Measurements from ENCODE around the gene AFAP1. TPM values are rescaled to one million over a fixed set of nuclear protein-coding genes. Genes with fewer than 3 reads are reported as not detected.
A peak's percentile ranks its signal among the peaks of the same experiment; 100 is the strongest.

AFAP1 gene
- total and polyA plus RNA-seq, 2 of the 4 experiments (the other 2 are of a cell fraction), result 48.2 to 80.9 TPM

- Histone ChIP-seq H3K4me1 (ENCODE audit: control insufficient read depth, insufficient read depth, low read length) (peaks cover 16% of the 10 kb centered on the region), H2AFZ (replicated peaks; ENCODE audit: low read length, poor library complexity) (peak overlapping the region; percentile 90), H3K23ac (ENCODE audit: low read depth, low read length) (peak overlapping the region; percentile 89), H3K27me3 (ENCODE audit: control insufficient read depth, insufficient read depth, low read length) (no peaks in the 10 kb centered on the region), H3K18ac (ENCODE audit: low read depth, low read length) (peak overlapping the region; percentile 83), H4K20me1 (ENCODE audit: insufficient read depth, low read length) (peaks cover 49% of the 10 kb centered on the region), H2BK15ac (ENCODE audit: low read depth, low read length) (peak overlapping the region; percentile 37; the same call in 2 of the 3 replicates), H2BK20ac (ENCODE audit: low read depth, low read length) (peak overlapping the region; percentile 16; the same call in 1 of the 2 replicates), H2AK9ac (replicated peaks; ENCODE audit: low read depth, low read length, poor library complexity) (peak overlapping the region; percentile 98), H3K56ac (ENCODE audit: extremely low read depth, insufficient read depth, low read length) (peak overlapping the region; percentile 87), H3K79me1 (ENCODE audit: low read depth in 1 of 2, low read length in 2 of 2) (peaks cover 0 to 34% of the 10 kb centered on the region in 2 experiments; a peak in 2 of 4 replicates), H4K8ac (ENCODE audit: low read depth in 2 of 2, low read length in 2 of 2) (peak overlapping the region; percentile 66 to 68), H3K4ac (ENCODE audit: low read depth, low read length) (peak overlapping the region; percentile 83), H3K9me1 (ENCODE audit: insufficient read depth, low read length) (peaks cover 12% of the 10 kb centered on the region), H3K36me3 (ENCODE audit: control insufficient read depth, insufficient read depth, low read length) (peaks cover 7% of the 10 kb centered on the region), H3K9me3 (ENCODE audit: control insufficient read depth, insufficient read depth, low read length) (no peaks in the 10 kb centered on the region; the same call in 1 of the 2 replicates), H2BK5ac (ENCODE audit: low read depth, low read length, poor library complexity, severe bottlenecking) (peak overlapping the region; percentile 61), H2BK120ac (ENCODE audit: low read depth, low read length) (peak overlapping the region; percentile 48), H3K9ac (ENCODE audit: low read depth, low read length) (peak overlapping the region; percentile 98), H3K4me2 (ENCODE audit: low read depth, low read length) (peak overlapping the region; percentile 98), H4K5ac (ENCODE audit: low read depth, low read length) (peak overlapping the region; percentile 50; the same call in 1 of the 2 replicates), H3K14ac (replicated peaks; ENCODE audit: low read depth, low read length) (peak overlapping the region; percentile 79), H3K4me3 (ENCODE audit: insufficient read depth, low read depth, low read length) (peak overlapping the region; percentile 69), H2AK5ac (ENCODE audit: low read depth, low read length) (peak overlapping the region; percentile 87), H4K91ac (ENCODE audit: insufficient read depth, low read depth, low read length) (peak overlapping the region; percentile 70), H3K27ac (ENCODE audit: insufficient read depth, low read length) (peak overlapping the region; percentile 95)
- DNase-seq (no peak), ATAC-seq (ENCODE audit: low read depth) (no peak)
- TF ChIP-seq CEBPB (IDR thresholded peaks at IDR 0.05; ENCODE audit: low read depth, low read length) (no peak), RCOR1 (IDR thresholded peaks at IDR 0.05; ENCODE audit: insufficient replicate concordance, low read length) (no peak), RFX5 (IDR thresholded peaks at IDR 0.05; ENCODE audit: low read depth, low read length) (no peak), FOS (IDR thresholded peaks at IDR 0.05; ENCODE audit: low read depth, low read length) (no peak), RAD21 (IDR thresholded peaks at IDR 0.05; ENCODE audit: low read length) (no peak), ELK1 (IDR thresholded peaks at IDR 0.05; ENCODE audit: borderline replicate concordance, low read depth, low read length) (no peak), MAFK (IDR thresholded peaks at IDR 0.05; ENCODE audit: low read depth, low read length) (no peak), NFE2L2 (IDR thresholded peaks at IDR 0.05; ENCODE audit: low read depth, low read length) (no peak), CTCF (conservative IDR thresholded peaks at IDR 0.05; ENCODE audit: low read depth, low read length) (no peak), MAZ (IDR thresholded peaks at IDR 0.05; ENCODE audit: borderline replicate concordance, low read depth, low read length) (no peak), POLR2A (IDR thresholded peaks at IDR 0.05; ENCODE audit: low read depth, low read length) (no peak), BHLHE40 (IDR thresholded peaks at IDR 0.05; ENCODE audit: low read depth, low read length) (no peak)
- intact Hi-C loops (cut with micrococcal nuclease) (loop anchor here (2.0 to 5.0 kb wide), 4 partner anchors 23 to 133 kb away; no protein-coding TSS in a partner anchor), dilution Hi-C loops (cut with HindIII; ENCODE audit: low sequenced_read_pairs, unreplicated experiment) (no loop called here), in situ Hi-C loops (cut with MboI; ENCODE audit: low sequenced_read_pairs) (no loop called here)
- no CpG with 5 or more reads among the region's 6 CpGs for WGBS, 2 experiments (ENCODE audit: extremely low coverage in 2 of 2, insufficient read length in 1 of 2)
- POLR2A ChIA-PET (ENCODE audit: unreplicated experiment), result no interaction called here
- CTCF ChIA-PET, result interaction anchor here (0.6 to 1.7 kb wide), 13 partner anchors 9 to 134 kb away, joined by 3 to 6 read pairs (median 4); no protein-coding TSS in a partner anchor
- BruUV-seq (replicated peaks), result TSS peak; percentile 17
Observed at GRCh38 chr4:7938266-7938608, 1.4 kb downstream of the AFAP1 start.

All from IMR-90 (cell line).